Ascending aorta (tissue), 2 donors: ENCODE measurements around the gene GPER1. TPM values are rescaled to one million over a fixed set of nuclear protein-coding genes. Genes with fewer than 3 reads are reported as not detected.

Experiments used
- DNase-seq, 2 donors: peaks; one replicate each; pipeline ENCODE4 v3.0.0-alpha.2; 2019; ENCODE audit warnings: low spot score in 2 of 2
- H3K27ac ChIP-seq, 2 donors: fragments of 200-600 bp; sonication (generic); one replicate each; pipeline ENCODE4 v1.5.1; 2016 to 2017; ENCODE audit warnings: mild to moderate bottlenecking in 1 of 2
- H3K27me3 ChIP-seq: fragments of 200-600 bp; sonication (generic); one replicate; pipeline ENCODE4 v1.5.1; 2017
- H3K36me3 ChIP-seq, 2 donors: fragments of 200-600 bp; sonication (generic); one replicate each; pipeline ENCODE4 v1.5.1; 2016
- H3K4me1 ChIP-seq, 2 donors: fragments of 200-600 bp; sonication (generic); one replicate each; pipeline ENCODE4 v1.5.1; 2016 to 2017; ENCODE audit warnings: mild to moderate bottlenecking in 1 of 2
- H3K4me3 ChIP-seq, 2 donors: fragments of 200-600 bp; sonication (generic); one replicate each; pipeline ENCODE4 v1.5.1; 2016 to 2017; ENCODE audit warnings: mild to moderate bottlenecking in 1 of 2
- H3K9me3 ChIP-seq, 2 donors: fragments of 200-600 bp; sonication (generic); one replicate each; pipeline ENCODE4 v1.5.1; 2016
- intact Hi-C: fragments of 100-400 bp; cut with DNase I; formaldehyde crosslinking; loops from one replicate; pipeline ENCODE4 v1.15.1; 2023
- total RNA-seq: library from RNA; depleted of rRNA; stranded (reverse); fragments of >200 nt; gene quantifications from one replicate; pipeline ENCODE4 v1.1.0, GENCODE V29; 2016
- TF ChIP-seq, protein P1 (sequence below), 3 experiments: fragments of 200-600 bp in 2 of 3; fragments of 450-650 bp in 1 of 3; sonication (generic) in 2 of 3; IDR thresholded peaks; one replicate each; pipeline ENCODE4 v1.5.1; 2016 to 2019; ENCODE audit warnings: antibody characterized with exemption in 3 of 3, mild to moderate bottlenecking in 1 of 3, moderate library complexity in 1 of 3

GPER1 gene
- total RNA-seq, 1 donor from 2014 or later = 11.3 TPM

DNA sequence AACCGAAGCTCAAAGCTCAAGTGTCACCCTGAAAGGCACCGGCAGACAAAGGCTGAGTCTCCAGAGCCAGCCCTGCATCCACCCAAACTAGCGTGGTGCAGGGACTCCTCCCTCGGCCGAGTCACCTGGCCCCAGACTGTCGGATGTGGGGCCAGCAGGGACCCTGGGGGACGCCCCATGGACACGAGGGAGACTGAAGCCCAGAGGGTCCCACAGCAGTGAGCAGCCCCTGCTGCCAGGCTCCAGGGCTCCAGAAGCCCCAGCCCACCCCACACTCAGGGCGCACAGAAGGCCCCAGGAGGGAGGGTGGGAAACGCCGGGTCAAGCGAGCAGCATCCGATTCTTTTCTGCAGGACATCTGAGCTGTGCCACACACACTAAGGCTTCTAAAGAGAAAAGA lies 23.3 kb upstream of the GPER1 start:
- no peak overlapping the region for H3K27ac ChIP-seq
- no peaks in the 10 kb centered on the region for H3K9me3 ChIP-seq
- intact Hi-C loops = no loop called here
- no peaks in the 10 kb centered on the region for H3K27me3 ChIP-seq
- H3K4me1 ChIP-seq = peaks cover 0 to 13% of the 10 kb centered on the region in 2 donors
- TF ChIP-seq, protein P1, sequence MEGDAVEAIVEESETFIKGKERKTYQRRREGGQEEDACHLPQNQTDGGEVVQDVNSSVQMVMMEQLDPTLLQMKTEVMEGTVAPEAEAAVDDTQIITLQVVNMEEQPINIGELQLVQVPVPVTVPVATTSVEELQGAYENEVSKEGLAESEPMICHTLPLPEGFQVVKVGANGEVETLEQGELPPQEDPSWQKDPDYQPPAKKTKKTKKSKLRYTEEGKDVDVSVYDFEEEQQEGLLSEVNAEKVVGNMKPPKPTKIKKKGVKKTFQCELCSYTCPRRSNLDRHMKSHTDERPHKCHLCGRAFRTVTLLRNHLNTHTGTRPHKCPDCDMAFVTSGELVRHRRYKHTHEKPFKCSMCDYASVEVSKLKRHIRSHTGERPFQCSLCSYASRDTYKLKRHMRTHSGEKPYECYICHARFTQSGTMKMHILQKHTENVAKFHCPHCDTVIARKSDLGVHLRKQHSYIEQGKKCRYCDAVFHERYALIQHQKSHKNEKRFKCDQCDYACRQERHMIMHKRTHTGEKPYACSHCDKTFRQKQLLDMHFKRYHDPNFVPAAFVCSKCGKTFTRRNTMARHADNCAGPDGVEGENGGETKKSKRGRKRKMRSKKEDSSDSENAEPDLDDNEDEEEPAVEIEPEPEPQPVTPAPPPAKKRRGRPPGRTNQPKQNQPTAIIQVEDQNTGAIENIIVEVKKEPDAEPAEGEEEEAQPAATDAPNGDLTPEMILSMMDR (IDR thresholded peaks at IDR 0.05) = no peak
- DNase-seq = no peak
- H3K4me3 ChIP-seq = no peak overlapping the region
- H3K36me3 ChIP-seq = no peaks in the 10 kb centered on the region

DNA sequence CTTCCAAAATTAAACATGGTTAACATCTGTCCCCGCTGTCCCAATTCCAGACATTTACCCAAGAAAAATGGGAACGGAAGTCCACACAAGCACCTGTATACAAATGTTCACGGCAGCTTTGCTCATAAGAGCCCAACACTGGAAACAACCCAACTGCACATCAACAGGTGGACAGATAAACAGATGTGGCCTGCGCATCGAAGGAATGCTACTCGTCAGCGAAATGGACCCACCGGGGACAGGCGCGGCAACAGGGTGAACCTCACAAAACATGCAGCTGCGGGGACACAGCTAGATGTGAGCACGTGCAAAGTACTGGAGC lies 22.7 kb upstream of the GPER1 start:
- no peaks in the 10 kb centered on the region for H3K36me3 ChIP-seq
- TF ChIP-seq, protein P1 (IDR thresholded peaks at IDR 0.05) = no peak
- intact Hi-C loops = loop anchor here (1.0 kb wide), 2 partner anchors 37 to 72 kb away; no protein-coding TSS in a partner anchor
- H3K4me1 ChIP-seq = peaks cover 0 to 10% of the 10 kb centered on the region in 2 donors
- H3K27me3 ChIP-seq = no peaks in the 10 kb centered on the region
- H3K27ac ChIP-seq = no peak overlapping the region
- DNase-seq = no peak
- H3K9me3 ChIP-seq = no peaks in the 10 kb centered on the region
- H3K4me3 ChIP-seq = peak overlapping the region; percentile 30 to 37

DNA sequence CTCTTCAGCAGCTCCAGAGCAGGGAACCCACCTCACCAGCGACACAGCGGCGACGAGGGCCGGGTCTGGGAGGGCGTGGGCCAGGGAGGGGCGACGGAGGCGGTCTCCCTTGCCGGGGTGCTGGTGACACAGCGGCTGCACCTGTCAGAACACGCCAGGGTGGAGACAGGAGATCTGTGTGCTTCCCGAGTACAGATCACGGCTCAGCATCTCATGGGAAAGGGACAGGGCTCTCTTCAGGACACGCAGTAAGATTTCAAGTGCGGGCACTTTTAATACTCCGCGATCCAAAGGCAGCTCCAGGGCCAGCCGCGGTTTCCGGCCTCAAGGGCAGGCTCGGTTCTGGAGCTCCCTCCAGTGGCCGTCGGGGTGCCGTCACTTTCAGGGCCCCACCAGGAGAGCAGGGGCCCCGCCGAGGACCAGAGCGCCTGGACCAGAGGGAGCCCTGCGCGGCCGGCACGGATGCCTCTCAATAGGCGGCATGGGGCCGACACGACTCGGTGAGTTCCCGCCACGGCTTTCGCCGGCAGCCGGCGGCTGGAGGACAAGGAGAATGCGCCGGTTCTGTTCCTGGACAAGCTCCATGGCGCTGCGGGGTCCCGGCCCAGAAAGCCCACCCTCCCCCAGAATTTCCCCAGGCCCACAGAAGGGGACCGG lies 22.2 kb upstream of the GPER1 start:
- H3K27ac ChIP-seq = no peak overlapping the region
- H3K4me1 ChIP-seq = peaks cover 0 to 7% of the 10 kb centered on the region in 2 donors
- no peaks in the 10 kb centered on the region for H3K36me3 ChIP-seq
- no peaks in the 10 kb centered on the region for H3K9me3 ChIP-seq
- DNase-seq = peak; percentile 49 to 89
- peak overlapping the region; percentile 30 to 37 for H3K4me3 ChIP-seq
- intact Hi-C loops = loop anchor here (1.0 kb wide), 2 partner anchors 37 to 72 kb away; no protein-coding TSS in a partner anchor
- H3K27me3 ChIP-seq = no peaks in the 10 kb centered on the region
- TF ChIP-seq, protein P1 (IDR thresholded peaks at IDR 0.05) = peak; percentile 90 to 97 (median 97)

DNA sequence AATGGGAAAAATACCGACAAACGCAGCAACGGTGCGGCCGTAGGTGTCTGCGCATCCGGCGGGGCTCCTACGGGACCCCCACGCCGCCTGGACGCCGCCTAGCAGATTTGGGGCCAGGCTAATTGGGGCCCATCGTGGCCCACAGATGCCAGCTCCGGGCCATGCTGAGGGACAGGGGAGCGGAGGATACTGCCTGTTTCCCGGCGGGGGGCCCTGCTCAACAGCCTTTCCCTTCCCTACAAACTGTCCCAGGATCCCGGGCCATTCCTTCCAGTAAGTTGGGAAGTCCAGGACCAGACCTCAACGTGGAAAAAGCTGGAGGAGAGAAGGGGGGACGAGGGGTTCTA lies 21.7 kb upstream of the GPER1 start:
- H3K4me3 ChIP-seq = no peak overlapping the region
- H3K27me3 ChIP-seq = no peaks in the 10 kb centered on the region
- H3K4me1 ChIP-seq = peaks cover 0 to 7% of the 10 kb centered on the region in 2 donors
- H3K27ac ChIP-seq = no peak overlapping the region
- TF ChIP-seq, protein P1 (IDR thresholded peaks at IDR 0.05) = no peak
- H3K36me3 ChIP-seq = no peaks in the 10 kb centered on the region
- no peaks in the 10 kb centered on the region for H3K9me3 ChIP-seq
- intact Hi-C loops = no loop called here
- no peak for DNase-seq

DNA sequence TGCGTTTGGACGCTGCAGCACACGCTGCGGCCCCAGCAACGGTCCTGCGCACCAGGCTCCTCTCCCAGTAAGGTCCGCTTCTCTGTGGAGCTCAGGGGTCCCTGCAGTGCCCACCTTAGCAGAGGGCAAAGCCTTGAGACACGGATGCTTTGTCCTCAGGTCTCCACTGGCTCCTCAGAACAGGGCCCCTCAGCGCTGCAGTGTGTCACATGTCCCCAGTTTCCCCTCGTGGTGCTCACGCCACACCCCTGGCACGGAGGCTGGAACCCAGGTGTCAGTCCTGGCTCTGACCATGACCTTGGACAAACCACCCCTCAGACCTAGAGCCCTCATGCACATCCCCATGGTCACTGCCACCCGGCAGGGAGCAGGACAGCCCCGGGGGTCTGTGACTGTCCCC lies 19.9 kb upstream of the GPER1 start:
- peaks cover 0 to 7% of the 10 kb centered on the region in 2 donors for H3K4me1 ChIP-seq
- no peaks in the 10 kb centered on the region for H3K36me3 ChIP-seq
- no peaks in the 10 kb centered on the region for H3K9me3 ChIP-seq
- no peaks in the 10 kb centered on the region for H3K27me3 ChIP-seq
- intact Hi-C loops = no loop called here
- H3K27ac ChIP-seq = no peak overlapping the region
- no peak overlapping the region for H3K4me3 ChIP-seq
- no peak for DNase-seq
- TF ChIP-seq, protein P1 (IDR thresholded peaks at IDR 0.05) = no peak

DNA sequence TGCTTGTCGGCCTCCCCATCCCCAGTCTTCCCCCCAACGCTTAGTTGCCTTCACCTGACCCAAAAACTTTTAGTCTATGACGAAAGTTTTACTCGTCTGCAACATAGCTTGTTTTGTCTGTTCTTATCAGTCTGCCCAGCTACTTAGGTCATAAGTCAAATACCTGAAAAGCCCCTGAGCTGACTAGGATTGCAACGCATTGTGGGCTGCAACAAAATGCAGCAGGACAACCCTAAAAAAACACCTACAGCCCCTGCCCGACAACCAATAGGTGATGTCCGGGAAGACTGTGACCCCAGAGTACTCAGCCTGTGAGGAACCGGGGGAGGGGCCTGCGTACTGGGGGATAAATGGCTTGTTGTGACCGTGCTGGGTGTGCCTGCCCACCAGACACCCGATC lies 19.3 kb upstream of the GPER1 start:
- TF ChIP-seq, protein P1 (IDR thresholded peaks at IDR 0.05) = no peak
- DNase-seq = no peak
- intact Hi-C loops = no loop called here

More for the DNA sequence above, 19.3 kb upstream of the GPER1 start:
- H3K27ac ChIP-seq = no peak overlapping the region
- H3K36me3 ChIP-seq = no peaks in the 10 kb centered on the region
- H3K9me3 ChIP-seq = no peaks in the 10 kb centered on the region
- no peak overlapping the region for H3K4me3 ChIP-seq
- no peaks in the 10 kb centered on the region for H3K27me3 ChIP-seq
- peaks cover 0 to 7% of the 10 kb centered on the region in 2 donors for H3K4me1 ChIP-seq
